Body of pancreas (tissue), 4 donors: ENCODE measurements around the gene PRR29. TPM values are rescaled to one million over a fixed set of nuclear protein-coding genes. Genes with fewer than 3 reads are reported as not detected.

Source experiments
- ATAC-seq: fragments of 150-250 bp; one replicate; pipeline ENCODE4 v1.9.1; 2016
- DNase-seq, 4 donors: peaks; one replicate each; pipeline ENCODE4 v3.0.0-alpha.2; 2019
- H3K27ac ChIP-seq, 4 donors: fragments of 200-600 bp; sonication (generic); 1 replicate in 3 of 4; 2 replicates in 1 of 4; pipeline versions ENCODE4 v1.5.1 to v1.6.1; 2016 to 2019; ENCODE audit warnings: mild to moderate bottlenecking in 1 of 4, mixed read lengths in 1 of 4, moderate library complexity in 1 of 4
- H3K27me3 ChIP-seq, 2 donors: fragments of 200-600 bp; sonication (generic); one replicate each; pipeline ENCODE4 v1.6.0; 2016; ENCODE audit warnings: mild to moderate bottlenecking in 1 of 2
- H3K36me3 ChIP-seq, 2 donors: fragments of 200-600 bp; sonication (generic); replicated peaks in 1 of 2; 2 replicates each; pipeline ENCODE4 v1.5.1; 2016; ENCODE audit warnings: low read depth in 2 of 2; ENCODE audit not compliant: insufficient read depth in 1 of 2
- H3K4me1 ChIP-seq: fragments of 200-600 bp; sonication (generic); one replicate; pipeline ENCODE4 v1.6.0; 2016
- H3K4me3 ChIP-seq, 2 donors: fragments of 200-600 bp; sonication (generic); 1 replicate in 1 of 2; 2 replicates in 1 of 2; pipeline ENCODE4 v1.5.1; 2016 to 2019
- H3K9me3 ChIP-seq, 3 donors: fragments of 200-600 bp; sonication (generic); 1 replicate in 2 of 3; 2 replicates in 1 of 3; pipeline ENCODE4 v1.5.1; 2016
- POLR2A ChIP-seq, 3 donors: fragments of 450-650 bp; IDR thresholded peaks; one replicate each; pipeline ENCODE4 v1.6.1; 2016; ENCODE audit warnings: antibody characterized with exemption in 3 of 3, mild to moderate bottlenecking in 2 of 3
- WGBS, 2 donors: methylation state at CpG; one replicate each; pipeline ENCODE4 v1.1.5; 2017; 5-methylcytosine and 5-hydroxymethylcytosine counted together
- intact Hi-C: fragments of 100-400 bp; cut with DNase I; formaldehyde crosslinking; loops from one replicate; pipeline ENCODE4 v1.15.1; 2023
- total RNA-seq, 2 donors: library from RNA; depleted of rRNA; stranded (reverse); fragments of >200 nt; gene quantifications; one replicate each; pipeline ENCODE4 v1.1.0, GENCODE V29; 2016
- TF ChIP-seq, protein P1 (sequence below), 7 experiments: fragments of 450-650 bp in 4 of 7; fragments of 200-600 bp in 3 of 7; sonication (generic) in 3 of 7; IDR thresholded peaks; one replicate each; pipeline ENCODE4 v1.5.1; 2016 to 2019; ENCODE audit warnings: antibody characterized with exemption in 7 of 7

The PRR29 gene
- total RNA-seq, 2 donors from 2014 or later, result 0.52 to 1.6 TPM

DNA sequence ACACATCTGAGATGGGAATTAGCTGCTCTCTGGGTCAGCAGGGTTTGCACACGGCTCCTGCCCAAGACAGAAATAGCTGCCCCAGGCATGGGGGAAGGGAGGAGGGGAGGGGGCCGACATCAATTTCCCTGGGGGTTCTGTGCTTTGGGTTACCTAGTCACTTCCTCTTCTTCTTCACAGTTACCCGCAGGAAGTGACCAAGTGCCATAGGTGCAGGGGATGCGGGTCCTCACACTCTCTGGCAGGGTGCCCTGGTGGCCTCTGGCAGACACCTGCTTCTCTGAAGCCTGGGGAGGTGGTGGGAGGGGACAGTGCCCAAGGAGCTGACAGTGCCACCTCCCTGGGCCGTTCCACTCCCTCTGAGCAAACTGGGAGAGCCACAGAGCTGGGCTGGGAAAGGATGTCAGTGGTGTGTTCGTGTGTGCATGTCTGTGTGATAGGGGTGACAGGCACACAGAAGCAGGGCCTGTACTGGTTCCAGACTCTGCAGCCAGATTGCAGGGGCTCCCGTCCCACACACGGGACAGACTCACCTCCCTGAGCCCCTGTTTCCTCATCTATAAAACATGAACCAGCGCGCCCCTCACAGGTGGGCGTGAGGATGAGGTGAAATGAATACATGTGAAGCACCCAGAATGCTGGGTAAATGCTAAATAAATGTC is 43.6 kb upstream of the PRR29 start:
- ATAC-seq, result no peak
- TF ChIP-seq, protein P1, sequence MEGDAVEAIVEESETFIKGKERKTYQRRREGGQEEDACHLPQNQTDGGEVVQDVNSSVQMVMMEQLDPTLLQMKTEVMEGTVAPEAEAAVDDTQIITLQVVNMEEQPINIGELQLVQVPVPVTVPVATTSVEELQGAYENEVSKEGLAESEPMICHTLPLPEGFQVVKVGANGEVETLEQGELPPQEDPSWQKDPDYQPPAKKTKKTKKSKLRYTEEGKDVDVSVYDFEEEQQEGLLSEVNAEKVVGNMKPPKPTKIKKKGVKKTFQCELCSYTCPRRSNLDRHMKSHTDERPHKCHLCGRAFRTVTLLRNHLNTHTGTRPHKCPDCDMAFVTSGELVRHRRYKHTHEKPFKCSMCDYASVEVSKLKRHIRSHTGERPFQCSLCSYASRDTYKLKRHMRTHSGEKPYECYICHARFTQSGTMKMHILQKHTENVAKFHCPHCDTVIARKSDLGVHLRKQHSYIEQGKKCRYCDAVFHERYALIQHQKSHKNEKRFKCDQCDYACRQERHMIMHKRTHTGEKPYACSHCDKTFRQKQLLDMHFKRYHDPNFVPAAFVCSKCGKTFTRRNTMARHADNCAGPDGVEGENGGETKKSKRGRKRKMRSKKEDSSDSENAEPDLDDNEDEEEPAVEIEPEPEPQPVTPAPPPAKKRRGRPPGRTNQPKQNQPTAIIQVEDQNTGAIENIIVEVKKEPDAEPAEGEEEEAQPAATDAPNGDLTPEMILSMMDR (IDR thresholded peaks at IDR 0.05), result no peak
- no peak for TF ChIP-seq POLR2A (IDR thresholded peaks at IDR 0.05)
- 56 to 58% methylated on average over 11 of the region's 11 CpGs for WGBS, 2 donors
- H3K9me3 ChIP-seq, result no peaks in the 10 kb centered on the region
- no peaks in the 10 kb centered on the region for H3K36me3 ChIP-seq
- no peaks in the 10 kb centered on the region for H3K27me3 ChIP-seq
- DNase-seq, result no peak
- intact Hi-C loops, result no loop called here
- H3K27ac ChIP-seq, result no peak overlapping the region
- no peaks in the 10 kb centered on the region for H3K4me1 ChIP-seq
- H3K4me3 ChIP-seq, result no peak overlapping the region

DNA sequence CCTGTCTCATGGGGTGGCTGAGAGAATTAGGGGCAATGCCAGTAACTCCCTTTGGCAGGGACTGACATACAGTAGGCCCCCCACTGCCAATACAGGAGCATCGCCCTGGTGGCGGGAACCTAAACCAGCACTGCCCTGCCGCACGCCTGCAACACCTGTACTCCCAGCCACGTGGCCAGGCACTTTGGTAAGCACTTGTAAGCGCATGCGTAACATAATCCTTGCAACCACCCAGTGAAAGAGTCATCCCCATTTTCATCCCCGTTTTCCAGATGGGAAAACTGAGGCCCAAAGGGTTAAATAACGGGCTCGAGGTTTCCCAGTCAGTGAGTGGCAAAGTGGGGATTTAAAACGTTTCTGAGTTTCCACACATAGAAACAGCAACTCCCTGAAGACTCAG is 42.9 kb upstream of the PRR29 start:
- no peaks in the 10 kb centered on the region for H3K4me1 ChIP-seq
- no peaks in the 10 kb centered on the region for H3K27me3 ChIP-seq
- no peaks in the 10 kb centered on the region for H3K36me3 ChIP-seq
- intact Hi-C loops, result no loop called here
- no peaks in the 10 kb centered on the region for H3K9me3 ChIP-seq
- no peak overlapping the region for H3K4me3 ChIP-seq
- H3K27ac ChIP-seq, result no peak overlapping the region
- 73 to 77% methylated on average over 11 of the region's 11 CpGs for WGBS, 2 donors
- ATAC-seq, result no peak
- TF ChIP-seq, protein P1 (IDR thresholded peaks at IDR 0.05), result no peak
- TF ChIP-seq POLR2A (IDR thresholded peaks at IDR 0.05), result no peak
- DNase-seq, result no peak

DNA sequence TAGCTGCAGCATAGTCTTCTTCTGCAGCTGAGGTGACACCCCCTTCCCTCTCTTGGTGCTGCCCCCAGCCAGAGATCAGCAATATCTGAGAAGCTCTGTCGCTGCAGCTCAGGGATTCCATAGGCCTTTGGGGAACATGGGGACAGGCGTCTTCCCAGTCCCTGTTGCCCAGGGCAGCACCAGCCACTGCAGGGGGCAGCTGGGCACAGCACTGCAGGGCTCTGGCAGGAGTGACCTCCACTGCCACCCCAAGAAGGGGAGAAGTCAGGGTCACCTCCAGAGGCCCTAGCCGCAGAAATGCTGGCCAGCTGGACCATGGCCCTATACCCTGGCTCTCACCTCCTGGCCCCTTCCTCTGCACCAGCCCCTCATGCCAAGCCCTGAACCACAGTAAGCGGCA is 42.4 kb upstream of the PRR29 start:
- TF ChIP-seq, protein P1 (IDR thresholded peaks at IDR 0.05), result no peak
- no peak for TF ChIP-seq POLR2A (IDR thresholded peaks at IDR 0.05)
- Histone ChIP-seq H3K9me3 (no peaks in the 10 kb centered on the region), H3K27me3 (no peaks in the 10 kb centered on the region), H3K36me3 (no peaks in the 10 kb centered on the region), H3K4me1 (no peaks in the 10 kb centered on the region), H3K27ac (no peak overlapping the region), H3K4me3 (no peak overlapping the region)
- intact Hi-C loops, result no loop called here
- no peak for ATAC-seq
- WGBS, 2 donors, result 60 to 85% methylated on average over 3 to 4 of the region's 4 CpGs
- DNase-seq, result no peak

DNA sequence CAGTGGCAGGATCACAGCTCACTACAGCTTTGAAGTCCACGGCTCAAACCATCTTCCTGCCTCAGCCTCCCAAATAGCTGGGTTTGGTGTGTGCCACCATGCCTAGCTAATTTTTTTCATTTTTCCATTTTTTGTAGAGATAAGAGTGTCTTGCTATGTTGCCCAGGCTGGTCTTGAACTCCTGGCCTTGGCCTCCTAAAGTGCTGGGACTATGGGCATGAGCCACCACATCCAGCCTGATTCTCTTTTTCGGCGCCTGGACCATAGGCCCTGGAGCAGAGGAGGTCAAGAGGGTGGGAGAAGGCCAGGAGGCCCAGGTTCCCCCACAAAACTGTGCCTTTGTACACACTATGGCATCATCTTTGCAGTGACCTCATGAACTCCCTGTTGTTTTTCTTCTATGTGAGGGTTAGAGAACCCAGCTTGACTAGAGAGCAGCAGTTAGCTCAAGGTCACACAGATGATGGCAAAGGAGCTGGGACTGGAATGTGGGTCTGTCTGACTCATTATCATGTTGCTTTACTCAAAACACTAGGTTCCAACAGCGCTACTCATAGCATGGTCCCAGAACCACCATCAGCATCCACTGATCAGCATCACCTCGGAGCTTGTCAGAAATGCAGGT is 41.7 kb upstream of the PRR29 start:
- Histone ChIP-seq H3K27ac (no peak overlapping the region), H3K4me3 (no peak overlapping the region), H3K9me3 (no peaks in the 10 kb centered on the region), H3K36me3 (no peaks in the 10 kb centered on the region), H3K27me3 (no peaks in the 10 kb centered on the region), H3K4me1 (peaks cover 5% of the 10 kb centered on the region)
- intact Hi-C loops, result no loop called here
- DNase-seq (no peak), ATAC-seq (no peak)
- no peak for TF ChIP-seq POLR2A (IDR thresholded peaks at IDR 0.05)
- TF ChIP-seq, protein P1 (IDR thresholded peaks at IDR 0.05), result no peak
- WGBS, 2 donors, result 96 to 98% methylated on average over 4 to 5 of the region's 5 CpGs

DNA sequence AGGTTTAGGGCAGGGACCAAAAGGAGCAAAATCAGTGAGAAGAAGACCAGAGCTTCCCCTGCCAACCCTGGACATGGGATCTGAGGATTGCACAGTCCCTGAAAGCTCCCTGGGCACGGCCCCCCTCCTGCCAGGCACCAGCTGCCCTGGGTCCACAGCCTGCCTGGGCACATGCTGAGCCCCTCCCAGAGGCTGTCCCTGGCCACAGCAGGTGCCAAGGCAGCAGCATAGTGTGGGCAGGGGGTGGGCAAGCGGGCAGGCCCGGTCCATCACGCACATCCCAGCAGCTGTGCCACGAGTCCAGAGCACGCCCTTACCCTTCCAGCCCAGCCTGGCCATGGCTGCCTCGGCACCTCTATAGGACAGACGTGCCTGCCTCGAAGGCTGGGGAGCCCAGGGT is 38.1 kb upstream of the PRR29 start:
- no peak overlapping the region for H3K27ac ChIP-seq
- no peak for DNase-seq
- H3K27me3 ChIP-seq, result no peaks in the 10 kb centered on the region
- H3K4me1 ChIP-seq, result peaks cover 10% of the 10 kb centered on the region
- no peaks in the 10 kb centered on the region for H3K36me3 ChIP-seq
- TF ChIP-seq, protein P1 (IDR thresholded peaks at IDR 0.05), result no peak
- TF ChIP-seq POLR2A (IDR thresholded peaks at IDR 0.05), result no peak
- ATAC-seq, result no peak
- no peak overlapping the region for H3K4me3 ChIP-seq
- intact Hi-C loops, result no loop called here
- no peaks in the 10 kb centered on the region for H3K9me3 ChIP-seq
- WGBS, 2 donors, result 71 to 75% methylated on average over 8 of the region's 9 CpGs
